ENCODE results near the gene CCDC12.
A peak's percentile ranks its signal among the peaks of the same experiment; 100 is the strongest.

GRCh38 chr3:46909535-46910161 lies 66.9 kb downstream of the CCDC12 start:
- TF ChIP-seq CTCF (IDR thresholded peaks at IDR 0.05) (peak in 1 of 3 donors; percentile 79), POLR2A (IDR thresholded peaks at IDR 0.05) (no peak)

Measured in lower leg skin (tissue), 3 donors.